ENCODE measurements around the gene FOXK2.

FOXK2 gene

DNA sequence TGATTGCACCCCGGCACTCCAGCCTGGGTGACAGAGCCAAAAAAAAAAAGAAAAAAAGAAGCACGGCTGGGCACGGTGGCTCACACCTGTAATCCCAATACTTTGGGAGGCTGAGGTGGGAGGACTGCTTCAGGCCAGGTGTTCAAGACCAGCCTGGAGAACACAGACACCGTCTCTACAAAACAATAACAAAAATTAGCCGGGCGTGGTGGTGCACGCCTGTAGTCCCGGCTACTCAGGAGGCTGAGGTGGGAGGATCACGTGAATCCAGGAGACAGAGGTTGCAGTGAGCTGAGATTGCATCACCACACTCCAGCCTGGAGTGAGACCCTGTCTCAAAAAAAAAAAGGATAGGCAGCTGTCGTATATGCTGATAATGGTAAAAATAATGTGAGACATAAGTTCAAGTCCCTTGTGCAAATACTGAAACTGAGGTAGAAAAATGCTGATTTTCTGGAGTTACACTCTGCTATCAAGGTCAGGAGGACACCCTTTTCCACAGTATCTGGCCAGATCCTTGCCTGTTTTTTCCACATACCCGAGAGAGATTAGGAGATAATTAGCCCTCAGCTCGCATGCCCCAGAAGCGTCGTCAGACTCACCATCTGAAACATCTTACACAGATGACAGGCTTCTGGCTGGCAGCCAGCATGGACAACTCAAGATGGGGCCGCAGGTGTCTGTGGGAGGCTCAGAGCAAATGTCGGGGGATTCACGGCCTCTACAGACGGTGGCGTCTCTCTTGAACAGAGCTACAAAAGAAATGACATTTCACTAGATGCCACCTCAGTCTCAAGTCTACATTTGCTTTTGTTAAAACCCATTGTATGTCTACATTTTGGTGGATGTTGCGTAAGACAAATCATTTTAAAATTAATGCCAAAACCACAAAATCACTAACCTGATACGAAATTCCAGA lies 91.9 kb downstream of the FOXK2 start:
- DNase-seq, result no peak

- DNase-seq, result no peak
Measured at GRCh38 chr17:82613283-82614094, 94.0 kb downstream of the FOXK2 start.

- no peak for DNase-seq
Measured at GRCh38 chr17:82614095-82614631, 94.6 kb downstream of the FOXK2 start.

DNA sequence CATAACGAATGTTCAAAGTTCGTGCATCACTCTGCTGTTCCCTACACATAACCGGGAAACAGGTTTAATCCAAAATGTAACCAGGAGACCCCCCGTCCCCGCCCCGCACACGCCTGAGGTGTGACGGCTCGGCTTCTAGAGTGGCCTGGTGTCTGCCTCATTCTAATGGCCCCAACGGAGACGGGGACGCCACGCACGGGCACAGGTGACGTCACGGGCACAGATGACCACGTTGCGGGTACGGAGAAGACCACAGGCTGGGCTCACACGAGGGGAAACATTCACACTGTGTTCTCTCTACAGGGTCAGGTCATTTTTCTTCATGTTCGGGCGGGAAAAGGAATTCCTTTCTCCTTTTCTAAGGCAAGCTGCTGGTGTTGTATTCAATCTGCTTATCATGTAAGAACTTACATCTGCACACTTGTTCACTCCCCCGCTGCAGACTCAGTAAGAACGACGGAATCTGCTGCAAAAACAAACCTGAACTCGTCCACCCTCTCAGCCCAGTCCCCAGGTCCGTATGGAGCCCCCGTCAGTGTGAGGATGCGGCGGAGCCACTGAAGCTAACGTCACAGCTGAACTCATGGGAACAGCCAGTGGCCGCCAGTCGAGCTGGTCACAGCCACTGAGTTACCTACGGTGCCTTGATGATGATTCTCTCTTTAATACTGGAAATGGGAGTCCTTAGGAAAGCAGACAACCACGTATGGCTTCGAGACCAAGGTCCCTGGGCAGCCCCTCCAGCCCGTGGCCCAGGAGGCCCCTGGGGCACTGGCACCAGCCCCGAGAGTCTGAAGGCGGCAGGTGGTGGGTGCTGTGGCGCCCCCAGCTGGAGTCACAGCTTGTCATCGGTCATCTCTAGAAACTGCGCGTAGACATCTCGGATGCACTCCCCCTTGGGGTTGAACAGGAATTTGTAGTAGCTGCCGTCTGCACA lies 95.8 kb downstream of the FOXK2 start:
- DNase-seq, result no peak

DNA sequence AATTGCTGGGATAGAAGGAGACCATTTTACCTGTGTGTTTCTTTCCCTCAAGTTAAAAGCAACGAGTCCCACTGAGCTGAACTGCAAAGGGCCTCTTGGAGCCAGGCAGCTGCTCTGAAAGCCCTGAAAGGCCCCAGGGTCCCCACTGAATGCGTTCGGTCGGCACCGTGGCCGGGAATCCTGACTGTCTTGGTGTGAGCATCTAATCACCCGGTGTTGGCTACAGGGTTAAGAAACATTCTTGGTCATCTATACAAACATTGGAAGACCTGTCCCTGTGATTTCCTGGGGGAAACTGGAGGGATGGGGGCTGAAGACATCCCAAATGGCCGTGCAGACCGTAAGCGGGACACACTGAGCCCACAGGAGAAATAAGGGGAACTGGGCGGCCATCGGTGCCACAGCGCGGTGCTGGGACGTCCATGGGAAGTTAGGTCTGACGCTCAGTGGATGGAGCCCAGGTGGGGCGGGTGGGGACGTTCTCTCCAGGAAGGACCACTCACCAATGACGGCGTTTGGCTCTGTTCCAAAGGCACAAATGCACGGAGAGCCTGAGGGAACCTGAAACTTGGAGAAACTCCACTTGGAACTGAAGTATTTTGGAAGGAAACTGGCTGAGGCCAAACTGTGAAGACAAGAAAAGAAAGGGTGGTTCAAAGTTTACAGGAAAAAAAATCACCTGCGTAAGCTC lies 96.6 kb downstream of the FOXK2 start:
- DNase-seq, result no peak

GRCh38 chr17:82619211-82619610 lies 99.7 kb downstream of the FOXK2 start:
- DNase-seq, result no peak

DNA sequence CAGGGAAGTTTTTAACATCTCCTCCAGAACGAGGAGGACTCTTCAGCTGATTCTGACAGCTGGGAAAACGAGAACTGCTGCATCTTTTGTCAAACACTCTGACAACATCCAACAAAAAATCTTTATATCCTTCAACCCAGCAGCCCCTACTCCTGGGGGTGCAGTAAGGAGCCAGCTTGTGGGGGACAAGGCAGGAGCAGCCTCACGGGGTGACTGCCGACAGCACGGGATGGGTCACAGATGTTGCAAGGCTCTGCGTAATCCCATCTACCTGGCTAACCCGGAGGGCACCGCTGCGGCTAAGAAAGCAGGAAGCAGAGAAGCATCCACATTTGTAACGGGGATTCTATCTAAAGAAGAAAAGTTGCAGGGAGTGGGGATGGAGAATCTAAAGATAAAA lies 100.1 kb downstream of the FOXK2 start:
- no peak for DNase-seq

DNA sequence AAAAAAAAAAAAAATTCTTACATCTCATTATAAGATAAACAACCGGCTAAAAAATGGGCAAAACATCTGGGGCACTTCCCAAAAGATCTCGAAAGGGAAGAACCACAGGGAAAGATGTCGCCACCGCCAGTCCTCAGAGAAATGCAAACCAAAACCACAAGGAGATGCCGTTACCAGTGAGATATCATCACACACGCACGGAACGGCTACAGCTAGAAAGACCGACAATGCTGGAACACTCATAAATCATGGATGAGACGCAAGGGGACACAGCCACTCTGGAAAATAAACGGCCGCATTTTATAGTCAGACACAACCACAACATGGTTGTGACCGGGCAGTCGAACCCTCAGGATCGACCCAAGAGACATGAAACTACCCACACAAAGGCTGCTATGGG lies 104.2 kb downstream of the FOXK2 start:
- DNase-seq, result no peak

DNA sequence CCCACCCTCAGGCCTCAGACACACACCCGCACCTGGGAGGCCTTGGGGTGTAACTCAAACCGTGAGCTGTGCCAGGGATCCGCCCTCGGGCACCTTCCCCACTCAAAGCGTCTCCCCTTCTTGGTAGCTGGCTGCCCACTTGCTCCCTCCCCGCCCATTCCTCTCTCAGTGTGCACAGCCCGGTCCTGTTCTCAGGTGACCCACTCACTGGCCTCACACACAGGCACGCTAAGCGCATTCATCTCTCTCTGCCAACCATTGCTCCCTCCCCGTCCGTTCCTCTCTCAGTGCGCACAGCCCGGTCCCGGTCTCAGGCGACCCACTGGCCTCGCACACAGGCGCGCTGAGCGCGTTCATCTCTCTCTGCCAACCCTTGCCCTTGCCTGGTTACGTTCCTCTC lies 107.9 kb downstream of the FOXK2 start:
- no peak for DNase-seq

DNA sequence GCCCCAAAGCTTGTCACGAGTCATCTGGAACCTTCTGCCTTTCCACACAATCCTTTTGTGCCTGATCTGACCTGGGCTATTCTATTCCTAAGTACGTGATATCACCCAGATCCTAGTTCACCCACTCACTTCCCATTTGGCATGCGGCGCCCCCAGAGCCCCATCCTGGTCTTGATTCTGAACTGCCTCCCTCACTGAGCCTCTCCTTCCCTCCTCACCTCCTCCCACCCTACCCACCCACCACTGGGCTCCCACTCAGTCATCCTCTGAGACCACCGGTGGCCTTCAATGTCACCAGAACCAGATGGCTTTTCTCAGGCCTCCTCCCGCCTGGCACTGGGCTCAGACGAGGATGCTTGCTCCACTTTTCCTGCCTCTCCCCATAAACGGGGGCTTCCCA lies 110.2 kb downstream of the FOXK2 start:
- DNase-seq, result no peak

DNA sequence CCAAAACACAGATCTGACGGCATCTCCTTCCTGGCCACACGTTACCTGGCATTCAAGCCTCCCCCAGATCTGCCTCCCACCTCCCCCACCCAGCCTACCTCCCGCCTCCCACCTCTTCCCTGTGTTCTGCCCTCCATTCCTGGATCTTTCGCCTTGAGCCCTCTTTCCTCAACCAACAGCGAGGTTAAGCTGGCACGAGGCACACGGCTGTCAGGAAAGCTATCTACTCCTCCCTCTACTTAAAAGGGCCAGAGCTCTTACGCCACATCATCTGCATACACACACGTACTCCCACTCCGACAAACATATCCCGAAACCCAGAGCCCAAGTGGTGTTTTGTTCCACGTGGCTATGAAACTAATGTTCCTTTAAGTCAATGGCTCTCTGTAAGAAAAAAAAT lies 110.7 kb downstream of the FOXK2 start:
- no peak for DNase-seq

- DNase-seq, result no peak
Measured at GRCh38 chr17:82631544-82631943, 112.0 kb downstream of the FOXK2 start.

- no peak for DNase-seq
Measured at GRCh38 chr17:82632451-82632850, 112.9 kb downstream of the FOXK2 start.

DNA sequence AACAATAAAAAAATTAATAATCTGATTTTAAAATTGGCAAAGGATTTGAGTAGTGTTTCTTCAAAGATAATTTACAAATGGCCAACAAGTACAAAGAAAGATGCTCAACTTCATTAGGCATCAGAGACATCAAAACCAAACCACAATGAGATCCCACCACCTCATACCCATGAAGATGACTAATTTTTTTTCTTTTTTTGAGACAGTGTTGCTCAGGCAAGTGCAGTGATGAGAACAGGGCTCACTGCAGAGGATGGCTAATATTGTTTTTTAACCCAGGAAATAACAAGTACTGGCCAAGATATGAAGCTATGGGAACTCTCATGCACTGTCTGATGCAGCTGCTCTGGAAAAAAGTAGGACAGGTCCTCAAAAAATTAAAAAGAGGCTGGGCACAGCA lies 113.8 kb downstream of the FOXK2 start:
- DNase-seq, result no peak

DNA sequence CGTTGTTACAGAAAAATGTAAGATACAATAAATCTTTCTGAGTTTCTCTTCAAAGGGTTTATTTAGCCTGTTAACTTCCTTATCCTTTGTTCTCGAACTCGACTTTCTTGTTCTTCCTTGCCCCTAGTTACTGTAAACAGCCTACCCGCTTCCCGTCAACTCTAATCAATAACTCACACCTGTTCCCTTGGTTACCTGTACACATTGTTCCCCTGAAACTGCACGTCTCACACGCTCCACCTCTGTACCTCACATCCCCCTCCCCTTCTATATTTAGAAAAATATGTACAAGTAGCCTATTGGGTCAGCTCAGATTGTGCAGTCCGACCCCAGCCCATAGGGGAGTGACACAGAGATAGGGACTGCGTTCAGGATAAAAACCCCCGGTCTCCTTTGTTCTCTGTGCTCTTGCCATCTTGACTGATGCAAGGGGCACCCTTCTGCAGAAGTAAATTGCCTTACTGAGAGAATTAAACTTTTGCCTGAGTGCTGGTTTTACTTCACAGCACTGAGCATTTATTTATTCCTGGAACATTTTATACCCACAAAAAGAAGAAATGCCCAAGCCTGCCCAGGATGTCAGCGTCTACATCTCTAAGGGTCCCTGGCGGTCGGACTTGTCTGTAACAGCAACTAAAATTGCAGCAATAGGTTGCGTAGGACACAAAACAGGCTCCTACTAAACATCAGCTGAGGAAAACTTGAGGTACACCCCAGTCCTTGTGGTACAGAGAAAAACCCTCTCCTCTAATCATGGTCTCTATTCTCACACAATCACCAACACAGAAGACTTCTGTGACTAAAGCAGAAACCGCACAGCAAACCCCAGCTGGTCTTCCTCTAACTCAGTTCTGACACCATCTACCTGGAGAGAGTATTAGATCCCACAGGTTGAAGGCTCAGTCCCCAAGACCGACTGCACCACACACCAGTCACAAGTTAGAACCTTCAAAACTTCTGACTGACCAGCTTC lies 117.4 kb downstream of the FOXK2 start:
- DNase-seq, result no peak

- no peak for DNase-seq
Measured at GRCh38 chr17:82638183-82638773, 118.7 kb downstream of the FOXK2 start.

GRCh38 chr17:82639628-82640027 lies 120.1 kb downstream of the FOXK2 start:
- no peak for DNase-seq

GRCh38 chr17:82640036-82640435 lies 120.5 kb downstream of the FOXK2 start:
- no peak for DNase-seq

DNA sequence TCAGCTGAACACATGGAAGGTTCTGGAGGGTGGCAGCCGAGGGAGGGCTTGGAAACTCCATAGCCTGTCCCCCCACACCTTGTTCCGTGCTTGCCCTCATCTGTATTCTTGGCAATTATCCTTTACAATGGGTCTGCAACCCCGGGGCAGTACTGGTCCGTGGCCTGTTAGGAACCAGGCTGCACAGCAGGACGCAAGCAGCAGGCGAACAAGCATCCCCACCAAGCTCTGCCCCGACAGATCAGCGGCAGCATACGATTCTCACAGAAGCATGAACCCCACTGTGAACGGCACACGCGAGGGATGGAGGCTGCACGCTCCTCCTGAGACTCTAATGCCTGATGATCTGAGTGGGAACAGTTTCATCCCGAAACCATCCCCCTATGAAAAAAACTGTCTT lies 122.5 kb downstream of the FOXK2 start:
- no peak for DNase-seq

DNA sequence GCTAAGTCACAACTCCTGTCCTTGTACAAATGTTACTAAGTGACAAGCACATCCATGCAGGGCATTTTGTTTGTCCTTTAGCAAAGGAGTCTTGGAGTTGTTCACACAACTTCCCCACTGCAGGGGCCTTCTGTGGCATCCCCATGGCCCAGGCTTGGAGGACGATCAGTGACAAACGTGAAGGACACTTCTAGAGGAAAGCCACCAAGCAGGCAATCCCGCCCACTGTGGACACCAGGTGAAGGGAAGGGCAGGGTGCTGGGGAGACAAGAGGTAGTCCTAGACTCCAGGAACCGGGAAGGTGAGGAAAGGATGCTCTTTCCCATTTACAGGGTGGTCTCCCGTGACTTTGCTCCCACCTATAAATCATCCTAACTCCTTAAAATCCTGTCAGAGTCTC lies 124.6 kb downstream of the FOXK2 start:
- DNase-seq, result no peak
